Measurements from ENCODE around the gene SYK. TPM values are rescaled to one million over a fixed set of nuclear protein-coding genes. Genes with fewer than 3 reads are reported as not detected.
"Not testable (repeated sequence)": the region's sequence is repeated elsewhere in the genome, so short reads cannot be mapped to it uniquely, and the experiment has no call there.

SYK gene
- total RNA-seq: under 0.01 TPM in 1 of 2 replicates, not detected in the other

DNA sequence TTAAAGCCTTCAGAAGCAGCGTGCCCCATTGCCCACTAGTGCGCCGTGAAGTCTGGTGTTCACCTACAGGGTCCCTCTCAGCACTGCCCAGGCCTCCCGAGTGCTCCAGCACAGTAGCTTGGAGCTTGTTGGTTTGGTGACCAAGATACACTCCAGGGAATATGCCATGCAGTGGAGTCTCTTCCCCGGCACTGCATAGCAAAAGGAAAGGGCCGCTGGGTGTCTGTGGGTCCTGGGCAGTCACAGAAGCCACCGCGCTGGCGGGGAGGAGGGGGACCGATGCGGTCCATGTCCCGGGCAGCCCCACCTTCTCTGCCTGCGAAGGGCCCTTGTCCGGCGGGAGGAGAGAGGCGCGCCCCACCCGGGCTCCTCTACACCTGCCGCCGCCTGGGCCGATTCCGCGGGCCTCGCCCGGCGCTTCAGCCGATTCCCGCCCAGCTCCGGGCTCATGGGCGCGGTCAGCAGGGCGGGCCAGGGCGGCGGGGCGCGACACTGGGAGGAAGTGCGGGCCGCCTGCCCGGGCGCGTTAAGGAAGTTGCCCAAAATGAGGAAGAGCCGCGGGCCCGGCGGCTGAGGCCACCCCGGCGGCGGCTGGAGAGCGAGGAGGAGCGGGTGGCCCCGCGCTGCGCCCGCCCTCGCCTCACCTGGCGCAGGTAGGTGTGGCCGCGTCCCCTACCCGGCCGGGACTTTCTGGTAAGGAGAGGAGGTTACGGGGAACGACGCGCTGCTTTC lies at the start of gene SYK:
SYK (plus strand) TSS at position 579 of the 732 bp plus-strand sequence. CDS start 42,080 bp downstream, outside the sequence.
- DNase-seq: no peak

DNA sequence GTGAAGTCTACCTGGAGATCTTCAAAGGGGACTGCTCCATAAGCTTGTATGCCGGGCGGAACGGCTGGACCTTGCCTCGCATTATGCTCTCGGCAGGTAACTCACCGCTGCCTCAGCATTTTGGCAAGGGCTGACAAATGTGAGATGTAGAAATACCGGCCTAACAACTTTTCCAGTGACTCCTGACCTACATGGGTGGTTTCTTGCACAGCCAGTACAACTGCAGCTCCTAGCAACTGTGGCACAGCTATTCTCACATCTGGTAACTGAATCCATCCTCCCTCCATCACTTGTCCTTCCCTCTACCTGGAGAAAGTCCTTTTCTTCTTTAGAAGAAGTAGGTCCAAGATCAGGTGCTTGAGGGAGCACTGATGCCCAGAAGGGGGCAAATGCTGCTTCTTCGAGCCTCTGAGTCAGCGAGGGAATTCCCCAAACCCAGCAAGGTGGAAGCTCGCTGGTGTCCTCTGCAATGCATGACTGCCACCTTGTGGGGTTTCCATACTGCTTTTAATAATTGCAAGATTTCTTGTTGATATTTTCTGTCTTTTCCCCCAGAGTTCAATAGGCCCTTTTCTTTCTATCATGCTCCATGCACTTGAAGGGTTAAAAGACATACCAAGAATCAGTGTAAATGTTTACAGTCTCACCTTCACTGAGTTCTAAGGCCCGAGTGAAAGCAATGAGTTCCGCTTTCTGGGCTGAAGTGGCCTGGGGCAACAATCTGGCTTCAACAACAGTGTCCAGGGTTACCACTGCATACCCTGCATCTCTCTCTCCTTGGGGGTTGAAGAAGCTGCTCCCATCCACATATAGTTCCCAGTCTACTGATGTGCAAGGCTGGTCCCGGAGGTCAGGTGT lies 45.9 kb upstream of the SYK start:
- peak; percentile 13 for DNase-seq

- DNase-seq: not testable (repeated sequence)
Measured at GRCh38 chr9:90760577-90760976, 41.0 kb upstream of the SYK start.

DNA sequence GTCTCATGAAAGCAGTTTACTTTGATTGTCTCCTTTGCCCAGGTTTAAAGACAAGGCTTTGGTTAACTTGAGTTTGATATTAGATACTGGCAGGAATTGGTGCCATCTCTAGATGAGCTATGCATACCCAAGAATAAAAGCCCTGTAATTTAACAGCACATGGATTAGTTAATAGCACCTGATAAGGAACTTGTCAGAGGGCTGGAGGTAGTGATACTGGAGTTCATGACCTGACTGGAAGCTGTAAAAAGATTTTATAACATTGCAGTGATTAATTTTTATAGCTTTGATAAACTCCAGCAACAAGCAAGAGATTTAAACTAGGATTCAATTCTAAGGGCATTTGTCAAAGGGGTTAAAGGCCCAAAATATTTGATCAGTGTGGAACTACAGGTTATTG lies 34.9 kb upstream of the SYK start:
- DNase-seq: no peak

GRCh38 chr9:90767523-90768100 lies 34.0 kb upstream of the SYK start:
- no peak for DNase-seq

DNA sequence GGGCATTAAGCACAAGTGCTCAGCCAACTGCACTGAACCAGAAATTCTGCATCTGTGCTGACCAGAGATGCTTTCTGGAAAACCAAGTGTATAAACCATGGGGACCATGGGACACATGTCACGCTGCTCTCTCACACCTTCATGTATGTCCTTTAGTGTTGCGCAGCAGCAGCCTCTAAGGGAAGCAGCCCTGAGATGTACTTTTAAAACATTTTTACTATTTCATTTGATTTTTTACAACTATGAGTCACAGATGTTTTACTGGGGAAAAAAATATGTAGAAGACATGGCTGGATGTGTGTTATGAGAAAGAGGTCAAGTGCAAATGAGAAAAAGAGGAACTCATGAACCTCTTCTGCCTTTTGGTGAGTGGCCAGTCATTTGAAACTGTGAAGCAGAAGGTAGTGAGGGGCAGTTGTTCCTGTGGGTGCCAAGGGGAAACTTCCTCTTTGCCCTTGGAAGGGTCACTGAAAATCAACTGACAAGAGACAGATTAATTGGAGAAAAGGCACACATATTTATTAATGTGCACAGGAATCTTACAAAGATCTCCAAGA lies 31.4 kb upstream of the SYK start:
- no peak for DNase-seq

- DNase-seq: no peak
Measured at GRCh38 chr9:90770927-90771326, 30.7 kb upstream of the SYK start.

- no peak for DNase-seq
Measured at GRCh38 chr9:90772386-90772785, 29.2 kb upstream of the SYK start.

DNA sequence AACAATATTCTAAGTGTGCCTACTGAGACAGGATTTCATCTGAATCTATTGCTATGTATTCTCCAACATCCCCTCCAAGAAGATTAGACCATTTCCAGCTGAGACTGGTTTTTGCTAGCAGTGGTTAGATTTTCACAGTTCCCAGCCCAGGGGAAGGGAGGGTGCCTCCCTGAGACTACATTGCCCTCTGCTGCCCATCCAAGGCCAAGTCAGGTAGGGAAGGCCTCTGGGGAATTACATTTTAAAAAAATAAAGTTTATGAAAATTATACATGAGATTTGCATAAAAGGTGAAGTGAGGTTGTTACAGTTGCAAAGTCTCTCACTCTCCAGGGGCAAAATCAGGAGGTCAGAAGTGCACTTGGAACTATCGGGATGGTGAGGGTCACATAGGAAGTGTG lies 28.0 kb upstream of the SYK start:
- no peak for DNase-seq

GRCh38 chr9:90774071-90774470 lies 27.5 kb upstream of the SYK start:
- DNase-seq: no peak

GRCh38 chr9:90774682-90775081 lies 26.9 kb upstream of the SYK start:
- DNase-seq: no peak

- no peak for DNase-seq
Measured at GRCh38 chr9:90775657-90776056, 26.0 kb upstream of the SYK start.

GRCh38 chr9:90778746-90779145 lies 22.9 kb upstream of the SYK start:
- no peak for DNase-seq

- no peak for DNase-seq
Measured at GRCh38 chr9:90783552-90783951, 18.1 kb upstream of the SYK start.

DNA sequence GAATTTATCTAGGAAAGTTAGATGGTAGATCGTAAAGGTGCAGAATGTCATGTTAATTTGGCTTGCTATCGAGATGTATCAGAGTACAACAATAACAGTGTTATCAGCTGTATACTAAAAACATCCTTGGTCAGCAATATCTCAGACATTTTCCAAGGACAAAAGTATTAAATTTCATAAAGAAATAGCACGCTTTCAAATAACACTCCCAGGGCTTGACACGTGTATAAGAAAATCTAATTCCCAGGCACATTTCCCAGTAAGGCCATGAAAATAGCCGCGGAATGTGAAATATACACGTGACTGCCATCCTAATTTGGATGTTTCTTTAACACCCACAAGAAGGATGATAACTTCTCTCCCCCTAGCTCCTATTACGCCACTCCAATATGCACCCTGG lies 17.7 kb upstream of the SYK start:
- no peak for DNase-seq

DNA sequence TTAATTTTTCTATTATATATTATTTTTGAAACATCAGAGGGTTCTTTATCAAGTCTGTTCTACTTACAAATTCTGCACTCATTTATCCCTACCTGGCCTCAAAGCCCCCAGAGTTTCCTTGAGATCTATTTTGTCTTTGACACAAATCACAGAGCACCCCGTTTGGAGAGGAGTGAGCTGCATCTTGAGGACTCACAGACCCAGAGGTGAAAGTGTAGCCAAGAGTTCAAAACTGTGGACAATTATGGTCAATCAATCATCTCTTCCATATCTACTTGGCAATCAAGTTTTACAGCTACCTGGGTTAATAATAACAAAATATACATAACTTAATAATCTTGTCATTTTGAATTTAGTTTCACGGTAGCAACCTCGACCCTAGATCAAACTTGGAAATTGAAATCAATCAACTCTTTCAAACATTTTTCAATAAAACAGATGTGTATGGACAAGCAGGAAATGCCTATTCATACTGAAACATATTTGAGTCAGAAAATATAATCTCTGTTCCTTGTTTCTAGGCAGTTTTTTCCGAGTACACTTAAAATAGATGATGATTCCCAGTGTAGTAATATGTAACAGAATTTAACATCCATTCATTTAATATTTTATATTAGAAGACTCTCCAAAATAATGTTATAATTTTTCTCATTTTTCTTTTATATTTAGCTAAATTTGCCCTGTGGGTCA lies 13.7 kb upstream of the SYK start:
- no peak for DNase-seq

- not testable (repeated sequence) for DNase-seq
Measured at GRCh38 chr9:90788527-90788926, 13.1 kb upstream of the SYK start.

GRCh38 chr9:90789408-90789807 lies 12.2 kb upstream of the SYK start:
- DNase-seq: no peak

GRCh38 chr9:90789862-90790261 lies 11.8 kb upstream of the SYK start:
- DNase-seq: no peak

DNA sequence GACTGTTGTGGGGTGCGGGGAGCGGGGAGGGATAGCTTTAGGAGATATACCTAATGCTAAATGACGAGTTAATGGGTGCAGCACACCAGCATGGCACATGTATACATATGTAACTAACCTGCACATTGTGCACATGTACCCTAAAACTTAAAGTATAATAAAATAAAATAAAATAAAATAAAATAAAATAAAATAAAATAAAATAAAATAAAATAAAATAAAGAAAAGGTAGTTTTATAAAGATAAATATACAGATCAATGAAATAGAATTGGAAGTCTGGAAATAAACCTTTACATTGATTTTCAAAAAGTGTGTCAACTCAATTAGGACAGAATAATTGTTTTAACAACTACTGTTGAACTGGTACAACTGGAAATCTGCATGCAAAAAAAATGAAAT lies 8.6 kb upstream of the SYK start:
- not testable (repeated sequence) for DNase-seq

GRCh38 chr9:90793729-90794128 lies 7.9 kb upstream of the SYK start:
- no peak for DNase-seq

DNA sequence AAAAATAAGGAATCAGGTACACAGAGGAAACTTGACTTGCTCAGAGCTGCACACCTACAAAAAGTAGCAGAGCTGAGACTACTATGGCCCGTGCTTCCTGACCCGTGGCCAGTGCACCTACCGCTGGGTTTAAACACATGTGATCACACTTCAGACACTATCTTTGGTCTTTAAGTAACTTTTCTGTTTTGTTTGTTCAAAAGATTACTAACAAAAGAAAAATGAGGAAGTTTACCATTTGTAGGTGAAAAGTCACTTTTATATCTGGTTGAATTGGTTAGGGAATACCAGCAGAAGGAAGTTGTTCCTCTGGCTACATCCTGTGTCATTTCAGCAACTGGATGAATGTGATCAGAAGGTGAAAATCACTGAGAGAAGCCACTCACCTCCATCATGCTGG lies 6.5 kb upstream of the SYK start:
- no peak for DNase-seq

DNA sequence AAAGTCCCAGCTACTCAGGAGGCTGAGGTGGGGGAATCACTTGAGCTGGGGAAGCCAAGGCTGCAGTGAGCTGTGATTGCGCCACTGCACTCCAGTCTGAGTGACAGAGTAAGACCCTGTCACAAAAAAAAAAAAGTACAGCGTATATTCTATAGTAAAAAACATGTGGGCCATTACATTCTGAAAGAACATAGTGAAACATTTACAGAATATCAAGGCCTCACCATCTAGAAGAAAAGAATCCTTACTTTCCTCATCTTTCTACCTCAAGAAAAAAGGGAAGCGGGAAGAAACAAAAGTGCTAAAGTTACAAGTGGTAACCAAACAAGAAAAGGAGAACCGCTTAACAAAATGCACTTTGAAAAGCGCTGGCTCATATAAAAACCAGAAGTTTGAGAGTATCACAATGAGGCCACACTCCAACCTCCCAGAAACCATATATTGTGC lies 5.7 kb upstream of the SYK start:
- DNase-seq: no peak
